Measurements from ENCODE around the gene NTN3.
A peak's percentile ranks its signal among the peaks of the same experiment; 100 is the strongest.
"Not testable (repeated sequence)": the region's sequence is repeated elsewhere in the genome, so short reads cannot be mapped to it uniquely, and the experiment has no call there.

Gene NTN3

GRCh38 chr16:2441143-2441804, 29.8 kb upstream of the NTN3 start:
- DNase-seq (ENCODE audit: low read depth) = not testable (repeated sequence)

DNA sequence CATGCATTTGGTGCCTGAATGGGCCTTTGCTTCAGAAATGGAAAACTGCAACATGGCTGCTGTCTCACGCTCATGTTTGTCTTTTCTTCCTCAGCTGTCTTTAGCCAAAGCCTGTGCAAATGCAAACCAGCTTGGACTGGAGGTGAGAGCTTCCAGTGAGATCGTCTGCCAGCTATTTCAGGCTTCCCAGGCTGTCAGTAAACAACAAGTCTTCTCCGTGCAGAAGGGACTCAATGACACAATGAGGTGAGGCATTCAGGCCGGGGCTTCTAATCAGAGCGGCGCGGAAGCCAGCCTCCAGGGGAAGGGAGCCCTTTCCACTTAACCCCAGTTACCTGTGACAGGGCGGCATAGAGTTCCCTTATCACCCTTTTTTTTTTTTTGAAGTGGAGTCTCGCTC, 27.5 kb upstream of the NTN3 start:
- no peak for DNase-seq (ENCODE audit: low read depth)

DNA sequence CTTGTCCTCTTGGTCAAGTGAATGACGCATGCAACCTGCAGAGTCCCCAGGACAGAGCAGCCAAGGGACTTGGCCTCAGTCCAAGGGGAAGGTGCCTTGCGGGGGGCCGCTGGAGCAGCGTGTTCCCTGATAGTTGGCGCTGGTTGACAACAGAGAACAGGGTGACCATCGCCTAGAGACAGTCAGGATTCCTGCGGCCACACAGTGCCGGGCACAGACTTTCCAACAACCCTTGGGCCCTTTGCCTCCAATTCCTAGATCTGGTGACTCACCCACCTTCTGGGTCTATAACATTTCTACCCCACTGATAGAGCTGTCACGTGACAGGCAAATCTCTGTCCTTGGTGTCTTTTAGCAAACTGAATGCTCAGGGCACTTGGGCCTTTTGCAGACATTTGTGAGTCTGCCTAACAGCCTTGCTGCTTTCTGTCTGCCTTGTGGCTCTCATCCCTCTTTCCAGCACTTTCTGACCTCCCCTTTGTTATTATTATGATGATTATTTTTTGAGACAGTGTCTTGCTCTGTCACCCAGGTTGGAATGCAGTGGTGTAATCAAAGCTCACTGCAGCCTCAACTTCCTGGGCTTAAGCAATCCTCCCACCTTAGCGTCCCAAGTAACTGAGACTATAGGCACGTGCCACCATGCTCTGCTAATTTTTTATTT, 23.0 kb upstream of the NTN3 start:
- DNase-seq (ENCODE audit: low read depth) = no peak

DNA sequence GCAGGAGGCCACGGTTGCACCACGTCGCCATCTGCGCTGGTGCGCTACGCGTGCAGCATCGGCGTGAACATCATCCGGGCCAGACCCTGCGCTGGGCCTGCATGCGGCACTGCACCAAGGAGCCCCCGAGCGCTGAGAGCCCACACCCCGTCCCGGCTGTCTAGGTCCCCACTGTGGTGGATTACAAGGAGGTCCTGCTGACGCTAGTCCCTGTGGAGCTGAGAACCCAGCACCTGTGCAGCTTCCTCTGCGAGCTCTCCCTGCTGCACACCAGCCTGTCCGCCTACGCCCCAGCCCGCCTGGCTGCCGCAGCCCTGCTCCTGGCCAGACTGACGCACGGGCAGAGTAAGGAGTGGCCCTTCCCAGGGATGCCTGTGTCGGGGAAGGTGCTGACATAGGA, 22.0 kb upstream of the NTN3 start:
- DNase-seq (ENCODE audit: low read depth) = no peak

DNA sequence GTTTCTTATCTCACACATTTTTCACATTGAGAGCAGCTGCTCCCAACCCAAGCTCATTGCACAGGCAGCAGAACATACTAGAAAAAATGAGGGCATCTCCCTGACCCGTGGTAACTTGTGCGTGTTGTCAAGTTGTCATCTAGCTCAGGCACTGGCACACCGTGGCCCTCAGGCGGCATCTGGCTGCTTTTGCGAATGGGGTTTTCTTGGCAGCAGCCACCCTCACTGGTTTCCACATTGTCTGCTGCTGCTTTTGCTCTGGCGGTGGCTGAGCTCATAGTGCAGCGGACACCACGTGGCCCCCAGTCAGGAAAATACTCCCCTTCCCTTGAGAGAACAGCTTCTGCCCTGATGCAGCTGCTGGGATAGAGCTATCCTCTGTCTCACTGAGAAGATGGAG, 20.6 kb upstream of the NTN3 start:
- no peak for DNase-seq (ENCODE audit: low read depth)

DNA sequence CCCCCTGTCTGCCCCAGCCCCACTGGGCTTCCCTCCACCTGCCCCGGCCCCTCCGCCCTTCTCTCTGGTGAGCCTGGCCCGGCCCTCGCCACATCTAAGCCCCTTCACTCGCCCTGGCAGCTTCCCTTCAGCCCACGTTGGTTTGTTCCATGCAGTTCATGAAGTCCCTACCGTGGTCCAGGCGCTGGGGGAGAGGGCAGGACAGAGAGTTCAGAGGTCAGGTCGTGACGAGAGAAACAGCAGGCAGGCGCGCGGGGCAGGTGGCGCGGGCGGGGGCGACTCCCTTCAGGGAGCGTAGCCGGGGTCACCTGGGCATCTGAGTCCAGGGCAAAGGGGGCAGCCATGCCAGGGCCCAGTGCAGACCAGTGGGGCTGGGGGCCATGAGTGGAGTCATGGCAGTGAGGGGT, 20.1 kb upstream of the NTN3 start:
- no peak for DNase-seq (ENCODE audit: low read depth)

DNA sequence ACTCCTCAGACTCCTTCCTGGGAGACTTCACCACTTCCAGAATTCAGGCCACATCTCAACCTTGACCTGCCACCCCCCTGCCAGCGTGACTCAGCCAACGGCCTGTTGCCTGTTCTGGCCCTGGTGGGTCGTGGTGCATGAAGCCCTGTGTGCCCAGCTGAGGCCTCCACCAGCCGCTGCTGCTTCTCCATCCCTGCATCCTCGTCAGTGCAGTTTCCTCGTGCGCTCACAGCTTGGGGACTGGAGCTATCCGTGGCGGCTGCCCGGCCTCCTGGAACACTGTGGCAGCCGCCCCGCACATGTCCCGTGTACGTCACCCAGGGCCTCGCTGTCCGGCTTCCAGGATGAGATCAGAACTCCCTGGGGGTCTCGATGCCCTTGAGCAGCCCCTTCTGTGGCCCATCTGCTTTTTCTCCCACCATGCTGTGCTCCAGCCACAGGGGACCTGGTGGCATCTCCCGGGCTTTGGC, 19.2 kb upstream of the NTN3 start:
- no peak for DNase-seq (ENCODE audit: low read depth)

DNA sequence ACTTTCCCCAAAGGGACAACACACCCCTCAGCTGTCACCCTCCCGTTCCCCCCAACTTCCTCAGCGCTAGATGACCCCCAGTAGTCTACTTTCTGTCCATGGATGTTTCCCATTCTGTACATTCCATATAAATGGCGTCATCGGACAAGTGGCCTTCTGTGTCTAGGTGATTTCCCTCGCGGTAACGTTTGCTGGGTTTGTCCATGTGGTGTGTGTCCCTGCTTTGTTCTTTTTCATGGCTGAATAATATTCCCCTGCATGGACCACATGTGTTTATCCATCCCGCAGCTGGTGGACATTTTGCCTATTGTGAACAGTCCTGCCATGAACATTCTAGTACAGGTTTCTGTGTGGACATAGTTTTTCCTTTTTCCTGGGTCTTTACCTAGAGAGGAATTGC, 18.4 kb upstream of the NTN3 start:
- DNase-seq (ENCODE audit: low read depth) = no peak

GRCh38 chr16:2455081-2455845, 15.8 kb upstream of the NTN3 start:
- DNase-seq (ENCODE audit: low read depth) = no peak

- no peak for DNase-seq (ENCODE audit: low read depth)
Measured at GRCh38 chr16:2456551-2457153, 14.4 kb upstream of the NTN3 start.

- DNase-seq (ENCODE audit: low read depth) = no peak
Measured at GRCh38 chr16:2457267-2457666, 13.8 kb upstream of the NTN3 start.

DNA sequence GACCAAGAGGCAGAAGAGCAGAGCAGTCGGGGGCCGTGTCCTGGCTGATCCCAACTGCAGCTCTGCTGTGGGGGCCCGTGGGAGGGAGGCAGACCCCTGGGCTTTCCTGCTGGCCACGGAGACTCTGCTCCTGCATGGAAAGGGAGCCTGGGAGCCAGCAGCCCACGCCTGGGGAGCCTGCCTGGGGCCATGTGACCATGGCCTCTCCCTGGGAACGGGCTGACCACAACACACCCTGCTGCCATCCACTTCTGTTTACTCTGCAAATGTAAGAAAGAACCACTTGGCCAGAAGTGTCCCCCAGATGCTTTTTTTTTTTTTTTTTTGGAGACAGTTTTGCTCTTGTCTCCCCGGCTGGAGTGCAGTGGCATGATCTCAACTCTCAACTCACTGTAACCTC, 13.2 kb upstream of the NTN3 start:
- no peak for DNase-seq (ENCODE audit: low read depth)

DNA sequence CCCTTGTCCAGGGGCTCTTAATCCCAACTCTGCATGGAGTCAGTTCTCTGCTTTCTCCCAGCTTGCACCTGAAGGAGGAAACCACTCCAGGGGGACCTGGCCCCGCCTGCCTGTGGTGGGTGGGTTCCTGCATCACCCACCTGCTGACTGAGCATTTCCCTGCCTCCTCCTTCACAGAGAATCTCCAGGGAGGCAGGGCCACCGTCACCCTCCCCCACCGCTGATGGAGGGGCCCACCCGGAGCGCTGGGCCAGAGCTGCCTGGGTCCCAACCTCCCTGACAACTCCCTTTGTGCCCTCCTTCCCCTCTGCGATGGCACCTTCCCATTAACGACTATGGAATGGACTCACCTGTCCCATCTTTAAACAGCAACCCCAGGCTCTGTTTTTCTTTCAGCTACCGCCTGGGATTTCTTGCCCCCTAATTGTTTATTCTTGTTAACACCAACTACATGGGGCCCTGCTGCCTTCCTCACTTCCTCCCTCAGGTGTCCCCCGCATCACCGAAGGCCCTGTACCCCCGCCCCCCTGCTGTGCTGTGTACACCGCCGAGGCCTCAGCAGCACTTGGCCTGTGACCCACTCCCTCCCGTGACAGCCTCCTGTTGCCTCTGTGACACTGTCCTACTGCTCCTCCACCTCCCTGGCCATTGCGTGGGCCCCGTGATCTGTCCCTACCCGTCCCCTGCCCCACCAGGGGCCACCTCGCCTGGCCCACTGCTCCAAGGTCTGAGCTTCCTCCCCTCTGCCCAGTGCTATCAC, 12.0 kb upstream of the NTN3 start:
- no peak for DNase-seq (ENCODE audit: low read depth)

DNA sequence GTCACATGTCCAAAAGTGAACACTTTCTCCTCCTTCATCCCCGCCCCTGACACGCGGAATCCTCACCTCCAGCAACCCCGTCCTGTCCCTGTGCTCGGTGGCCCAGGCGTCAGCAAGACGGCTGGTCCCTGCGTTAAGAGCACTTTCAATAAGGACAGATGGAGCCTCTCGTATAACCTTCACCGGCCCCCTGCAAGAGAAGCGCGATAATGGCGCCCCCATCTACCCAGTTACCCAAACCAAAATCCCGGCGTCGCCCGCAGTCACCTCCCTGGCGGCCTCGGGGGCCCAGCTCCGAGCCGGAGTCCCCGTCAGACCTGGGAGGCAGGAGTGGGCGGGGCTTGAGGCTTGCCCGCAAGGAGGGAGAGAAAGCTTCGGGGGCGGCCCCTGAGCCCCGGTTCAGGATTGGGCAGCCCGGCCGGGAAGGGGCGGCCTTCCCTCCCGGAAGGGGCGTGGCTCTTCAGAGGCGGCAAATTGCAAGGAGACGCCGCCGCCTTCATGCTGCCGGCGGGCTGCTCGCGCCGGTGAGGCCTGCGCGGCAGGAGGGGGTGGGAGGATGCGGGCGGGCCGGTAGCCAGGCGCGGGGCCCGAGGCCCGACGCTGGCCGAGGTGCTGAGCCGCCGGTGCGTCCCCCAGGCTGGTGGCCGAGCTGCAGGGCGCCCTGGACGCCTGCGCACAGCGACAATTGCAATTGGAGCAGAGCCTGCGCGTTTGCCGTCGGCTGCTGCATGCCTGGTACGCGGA, 11.3 kb upstream of the NTN3 start, which contains the start of gene TEDC2:
TEDC2 (plus strand) TSS at position 463 of the 744 bp plus-strand sequence; CDS start at position 499, 36 bp downstream.
- peak; percentile 97 for DNase-seq (ENCODE audit: low read depth)

DNA sequence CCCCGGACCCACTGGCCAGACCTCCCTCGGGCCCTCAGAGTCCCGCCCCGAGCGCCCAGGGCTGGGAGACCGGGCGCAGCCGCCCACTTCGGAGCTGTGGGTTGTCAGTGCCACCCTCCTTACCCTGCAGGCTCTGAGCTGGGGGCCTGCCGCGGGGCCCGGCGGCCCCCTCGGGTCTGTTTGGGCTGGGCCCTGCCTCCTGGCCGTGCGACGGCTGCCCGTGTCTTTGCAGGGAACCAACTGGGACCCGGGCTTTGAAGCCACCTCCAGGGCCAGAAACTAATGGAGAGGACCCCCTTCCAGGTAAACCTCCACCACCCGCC, 10.7 kb upstream of the NTN3 start:
- DNase-seq (ENCODE audit: low read depth) = no peak

DNA sequence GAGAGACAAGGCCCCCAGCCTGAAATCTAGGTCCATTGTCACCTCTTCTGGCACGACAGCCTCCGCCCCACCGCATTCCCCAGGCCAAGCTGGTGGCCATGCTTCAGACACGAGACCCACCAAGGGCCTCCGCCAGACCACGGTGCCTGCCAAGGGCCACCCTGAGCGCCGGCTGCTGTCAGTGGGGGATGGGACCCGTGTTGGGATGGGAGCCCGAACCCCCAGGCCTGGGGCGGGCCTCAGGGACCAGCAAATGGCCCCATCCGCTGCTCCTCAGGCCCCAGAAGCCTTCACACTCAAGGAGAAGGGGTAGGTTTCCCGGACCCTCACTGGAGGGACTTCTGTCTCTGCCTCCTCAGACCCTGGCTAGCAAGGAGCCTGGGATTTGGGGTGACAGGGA, 10.2 kb upstream of the NTN3 start:
- DNase-seq (ENCODE audit: low read depth) = no peak

GRCh38 chr16:2462031-2462866, 8.8 kb upstream of the NTN3 start:
- no peak for DNase-seq (ENCODE audit: low read depth)

DNA sequence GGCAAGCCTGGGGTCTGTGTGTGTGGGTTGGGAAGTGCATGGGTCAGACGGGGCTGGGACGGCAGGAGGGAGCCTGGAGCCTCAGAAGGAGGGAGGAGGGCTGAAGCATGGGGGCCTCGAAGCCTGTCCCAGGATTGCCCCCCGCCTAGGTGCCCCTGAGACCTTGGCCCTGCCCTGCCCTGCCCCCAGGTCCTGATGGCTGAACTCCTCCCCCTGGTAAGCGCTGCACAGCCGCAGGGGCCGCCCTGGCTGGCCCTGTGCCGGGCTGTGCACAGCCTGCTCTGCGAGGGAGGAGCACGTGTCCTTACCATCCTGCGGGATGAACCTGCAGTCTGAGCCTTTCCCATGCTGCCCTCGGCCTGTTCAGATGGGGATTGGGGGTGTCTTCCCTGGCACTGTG, 6.8 kb upstream of the NTN3 start:
- DNase-seq (ENCODE audit: low read depth) = no peak

DNA sequence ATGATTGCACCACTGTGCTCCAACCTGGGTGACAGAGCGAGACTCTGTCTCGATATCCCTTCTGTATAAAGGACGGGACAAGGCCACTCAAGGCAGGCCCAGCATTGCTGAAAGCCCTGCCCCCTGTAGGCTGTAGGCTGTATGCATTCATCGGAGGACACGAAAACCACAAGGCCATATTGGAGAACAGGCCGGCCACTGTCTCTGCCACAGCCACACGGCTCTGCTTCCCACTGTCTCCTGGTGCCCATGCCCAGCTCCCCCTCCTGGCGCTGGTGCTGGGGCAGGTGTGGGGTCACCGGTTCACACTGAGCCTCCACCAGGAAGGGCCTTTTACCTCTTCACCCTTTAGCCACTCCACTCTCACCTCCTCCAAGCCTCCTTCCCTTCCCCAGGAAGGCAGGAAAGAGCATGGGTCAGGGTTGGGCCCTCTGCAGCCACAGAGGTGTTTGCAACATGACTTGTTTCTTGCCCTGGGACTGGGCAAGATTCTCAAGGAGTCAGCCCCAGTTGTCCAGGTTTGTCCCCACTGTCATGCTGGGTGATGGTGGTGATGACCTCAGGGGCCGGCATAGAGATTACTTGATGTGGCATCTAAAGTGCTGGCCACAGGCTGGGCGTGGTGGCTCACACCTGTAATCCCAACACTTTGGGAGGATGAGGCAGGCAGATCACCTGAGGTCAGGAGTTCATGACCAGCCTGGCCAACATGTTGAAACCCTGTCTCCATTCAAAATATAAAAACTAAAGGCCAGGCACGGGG, 5.3 kb upstream of the NTN3 start:
- no peak for DNase-seq (ENCODE audit: low read depth)

Data from activated T-cell treated with anti-CD3 and anti-CD28 coated beads for 1 hour (primary cell).